HG03469 (cell line): ENCODE measurements around the gene CDRT4.
"Not testable (repeated sequence)": the region's sequence is repeated elsewhere in the genome, so short reads cannot be mapped to it uniquely, and the experiment has no call there.

Experiments
- ATAC-seq: cut with Tn5 transposase; IDR thresholded peaks from one replicate; pipeline ENCODE4 v1.9.1; 2021; ENCODE audit warnings: mild to moderate bottlenecking, moderate library complexity, moderate number of reproducible peaks; ENCODE audit not compliant: unreplicated experiment

The CDRT4 gene

DNA sequence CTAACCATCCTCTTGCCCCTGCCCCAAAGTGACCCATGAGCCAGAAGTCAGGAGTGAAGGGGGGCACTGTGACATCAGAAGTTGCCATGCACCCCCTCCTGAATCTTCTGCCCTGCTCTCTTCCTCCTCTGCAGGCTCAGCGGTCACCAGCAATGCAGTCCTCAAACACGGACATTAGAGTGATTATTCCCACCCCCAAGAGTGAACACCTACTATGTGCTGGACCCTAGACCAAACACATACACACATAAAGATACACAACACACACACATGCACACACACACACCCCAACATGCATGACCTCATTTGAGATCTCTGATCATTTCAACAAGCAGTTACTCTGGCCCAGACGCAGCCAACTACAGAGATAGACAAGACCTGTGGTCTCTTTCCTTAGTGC lies at the start of gene CDRT4:
TSS of gene CDRT4 (minus strand) at position 30 of the 400 bp plus-strand sequence. CDS start 27,383 bp downstream, outside the sequence.
- no peak for ATAC-seq

- no peak for ATAC-seq
Measured at GRCh38 chr17:15516150-15516549, 48.7 kb upstream of the CDRT4 start.

- no peak for ATAC-seq
Measured at GRCh38 chr17:15514469-15514868, 47.0 kb upstream of the CDRT4 start.

DNA sequence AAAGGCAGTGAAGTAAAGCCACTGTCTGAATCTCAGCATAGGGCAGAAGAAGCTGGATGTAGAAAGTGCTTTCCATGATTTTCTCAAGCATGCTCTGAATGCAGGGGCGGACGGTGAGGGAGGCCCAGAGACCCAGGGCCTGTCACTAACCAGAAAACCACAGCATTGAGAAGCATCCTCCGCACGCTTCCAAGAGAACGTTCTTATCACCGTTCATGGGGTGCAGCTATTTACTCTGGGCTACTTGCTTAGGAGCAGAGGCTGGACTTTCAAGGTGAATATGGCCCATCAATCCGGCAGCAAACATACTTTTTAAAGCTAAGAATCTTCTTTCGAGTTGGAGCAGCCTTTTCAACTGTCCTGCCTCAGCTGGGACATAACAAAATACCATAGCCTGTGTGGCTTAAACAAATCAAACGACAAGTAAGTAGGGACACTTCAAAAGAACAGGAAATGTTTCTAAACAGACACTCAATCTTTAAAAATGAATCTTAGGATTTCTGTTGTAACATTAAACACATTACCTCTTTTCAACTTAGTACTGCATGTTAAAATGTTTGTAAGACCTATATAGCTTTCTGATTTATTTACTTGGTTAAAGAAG lies 46.5 kb upstream of the CDRT4 start:
- ATAC-seq: no peak

GRCh38 chr17:15513058-15513791 lies 45.8 kb upstream of the CDRT4 start:
- ATAC-seq: no peak

GRCh38 chr17:15512071-15512709 lies 44.8 kb upstream of the CDRT4 start:
- no peak for ATAC-seq

DNA sequence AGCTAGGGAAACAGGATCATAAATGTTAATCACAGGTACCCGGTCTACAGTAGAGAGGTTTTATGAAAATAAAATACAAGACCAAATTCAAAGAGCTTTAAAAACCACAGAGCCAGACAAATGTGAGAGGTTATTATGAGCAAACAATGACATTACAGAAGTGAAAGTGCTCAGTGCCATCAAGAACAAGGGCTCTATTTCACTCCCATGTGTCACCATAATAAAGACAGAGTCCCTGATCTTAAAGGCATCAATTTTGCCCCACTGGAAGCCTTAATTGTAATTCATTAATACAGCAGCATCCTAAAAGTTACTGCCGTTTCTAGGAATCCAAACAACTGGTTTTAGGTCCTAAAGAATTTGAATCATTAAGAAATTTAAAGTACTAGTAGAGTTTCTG lies 43.7 kb upstream of the CDRT4 start:
- ATAC-seq: no peak

DNA sequence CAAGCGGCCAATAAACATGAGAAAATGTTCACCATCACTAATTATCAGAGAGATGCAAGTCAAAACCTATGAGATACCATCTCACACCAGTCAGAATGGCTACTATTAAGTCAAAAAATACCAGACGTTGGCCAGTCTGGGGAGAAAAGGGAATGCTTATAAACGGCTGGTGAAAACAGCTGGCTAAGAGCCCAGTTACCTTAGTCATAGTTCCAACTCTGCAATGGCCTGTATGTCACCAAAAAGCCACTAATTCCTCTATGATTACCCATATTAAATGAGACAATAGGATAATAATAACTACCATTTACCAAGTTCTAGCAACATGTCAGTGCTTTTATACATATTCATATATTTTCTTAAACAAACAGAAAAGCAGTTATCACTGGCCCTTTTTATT lies 42.9 kb upstream of the CDRT4 start:
- no peak for ATAC-seq

- no peak for ATAC-seq
Measured at GRCh38 chr17:15509095-15509494, 41.7 kb upstream of the CDRT4 start.

DNA sequence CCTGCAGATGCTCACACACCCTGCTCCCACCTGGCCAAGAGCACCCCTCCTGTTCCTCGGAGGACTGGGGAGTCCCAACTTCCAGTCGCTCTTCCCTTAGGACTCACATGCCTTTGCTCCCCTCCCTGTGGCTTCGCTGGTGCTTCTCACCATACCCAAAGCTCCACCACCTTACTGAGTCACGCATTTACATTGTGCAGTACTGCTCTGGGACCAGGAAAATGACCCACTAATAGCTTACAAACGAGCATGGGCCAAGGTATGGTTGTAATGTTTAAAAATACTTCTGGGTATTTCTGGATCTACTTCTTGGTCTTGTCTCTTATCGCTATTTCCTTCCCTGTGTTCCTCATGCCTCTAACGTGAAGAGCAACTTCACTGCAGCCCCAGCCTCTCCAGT lies 41.0 kb upstream of the CDRT4 start:
- no peak for ATAC-seq

GRCh38 chr17:15507896-15508295 lies 40.5 kb upstream of the CDRT4 start:
- ATAC-seq: no peak

DNA sequence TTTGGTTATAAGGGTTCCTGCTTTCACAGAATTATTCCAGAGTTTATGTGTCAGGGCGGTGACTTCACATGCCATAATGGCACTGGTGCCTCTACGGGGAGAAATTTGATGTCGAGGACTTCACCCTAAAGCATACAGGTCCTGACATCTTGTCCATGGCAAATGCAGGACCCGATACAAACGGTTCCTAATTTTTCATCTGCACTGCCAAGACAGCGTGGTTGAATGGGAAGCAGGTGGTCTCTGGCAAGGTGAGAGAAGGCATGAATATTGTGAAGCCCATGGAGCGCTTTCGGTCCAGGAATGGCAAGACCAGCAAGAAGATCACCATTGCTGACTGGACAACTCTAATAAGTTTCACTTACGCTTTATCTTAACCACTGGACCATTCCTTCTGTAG lies 39.6 kb upstream of the CDRT4 start:
- no peak for ATAC-seq

DNA sequence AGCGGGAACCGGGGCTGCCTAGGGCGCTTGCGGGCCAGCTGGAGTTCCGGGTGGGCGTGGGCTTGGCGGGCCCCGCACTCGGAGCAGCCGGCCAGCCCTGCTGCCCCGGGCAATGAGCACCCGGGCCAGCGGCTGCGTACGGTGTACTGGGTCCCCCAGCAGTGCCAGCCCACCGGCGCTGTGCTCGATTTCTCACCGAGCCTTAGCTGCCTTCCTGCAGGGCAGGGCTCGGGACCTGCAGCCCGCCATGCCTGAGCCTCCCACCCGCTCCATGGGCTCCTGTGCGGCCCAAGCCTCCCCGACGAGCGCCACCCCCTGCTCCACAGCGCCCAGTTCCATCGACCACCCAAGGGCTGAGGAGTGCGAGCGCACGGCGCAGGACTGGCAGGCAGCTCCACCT lies 38.3 kb upstream of the CDRT4 start:
- ATAC-seq: not testable (repeated sequence)

DNA sequence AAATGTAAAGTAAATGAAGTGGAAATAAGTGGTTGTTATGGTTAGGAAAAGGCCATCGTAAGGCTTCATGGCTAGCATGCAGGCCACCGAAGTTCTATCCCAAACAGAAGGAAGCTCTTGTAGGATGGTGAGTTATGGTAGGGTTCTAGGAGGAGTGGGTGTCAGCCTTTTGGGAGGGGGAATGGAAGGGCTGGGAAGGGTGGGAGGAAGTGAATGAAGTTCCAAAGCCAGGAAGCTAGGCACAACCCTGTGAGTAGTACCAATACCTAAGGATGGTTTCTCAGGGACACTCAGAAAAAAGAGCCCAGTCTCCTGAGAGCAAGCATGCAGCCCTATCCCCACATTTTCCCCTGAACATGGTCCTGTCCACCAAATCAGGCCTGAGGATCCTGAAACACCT lies 36.3 kb upstream of the CDRT4 start:
- no peak for ATAC-seq

GRCh38 chr17:15502369-15503112 lies 35.1 kb upstream of the CDRT4 start:
- no peak for ATAC-seq

GRCh38 chr17:15501793-15502192 lies 34.4 kb upstream of the CDRT4 start:
- no peak for ATAC-seq

DNA sequence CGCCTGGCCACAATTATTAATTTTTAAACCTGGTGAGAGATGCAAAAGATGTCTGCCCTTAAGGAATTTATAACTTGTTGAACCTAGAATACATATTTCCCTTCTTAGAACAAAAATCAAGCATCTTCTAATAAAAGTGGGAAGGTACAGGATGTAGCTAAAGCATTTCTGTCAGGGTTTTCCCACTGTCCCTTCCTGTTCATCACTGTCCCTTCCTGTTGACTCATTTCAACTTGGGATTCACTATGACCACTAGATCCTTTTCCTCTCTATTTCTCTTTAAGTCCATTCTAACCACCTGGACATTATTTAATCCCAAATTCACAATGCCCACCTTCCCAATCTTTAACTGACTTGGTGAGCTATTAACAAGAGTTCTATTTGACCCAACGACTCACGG lies 33.9 kb upstream of the CDRT4 start:
- ATAC-seq: no peak

- ATAC-seq: no peak
Measured at GRCh38 chr17:15498107-15498506, 30.7 kb upstream of the CDRT4 start.

GRCh38 chr17:15496735-15497670 lies 29.6 kb upstream of the CDRT4 start:
- ATAC-seq: no peak

DNA sequence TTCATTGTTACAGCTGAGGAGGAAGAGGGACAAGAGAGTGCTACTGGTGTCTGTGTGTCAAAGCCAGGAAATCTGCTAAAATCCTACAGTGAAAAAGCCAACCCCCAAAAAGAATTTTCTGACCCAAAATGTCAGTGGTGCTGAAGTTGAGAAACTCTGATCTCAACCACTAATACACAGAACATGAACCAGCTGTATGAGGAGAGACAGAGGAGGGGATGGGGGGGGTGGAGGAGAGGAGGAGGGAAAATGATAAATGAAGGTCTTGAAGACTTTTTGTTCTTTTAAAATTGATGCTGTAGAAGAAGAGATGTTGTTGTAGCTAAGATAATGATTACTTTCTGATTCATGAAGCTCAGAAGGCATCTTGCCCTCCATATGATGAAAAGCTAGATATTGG lies 27.4 kb upstream of the CDRT4 start:
- ATAC-seq: no peak

DNA sequence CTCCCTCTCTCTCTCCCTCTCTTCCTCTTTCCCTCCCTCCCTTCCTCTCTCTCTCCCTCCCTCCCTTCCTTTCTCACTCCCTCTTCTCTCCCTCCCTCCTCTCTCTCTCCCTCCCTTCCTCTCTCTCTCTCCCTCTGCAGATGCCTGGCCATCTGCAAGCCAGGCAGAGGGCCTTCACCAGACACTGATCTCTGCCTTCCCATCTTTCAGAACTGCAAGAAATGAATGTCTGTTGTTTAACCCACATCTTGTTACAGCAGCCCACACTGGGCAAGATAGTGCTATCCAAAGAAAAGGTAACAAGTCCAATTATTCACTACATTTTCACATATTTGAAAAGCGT lies 26.2 kb upstream of the CDRT4 start:
- no peak for ATAC-seq
